Right atrium auricular region (tissue), 2 donors: ENCODE measurements around the gene ACSL5. TPM values are rescaled to one million over a fixed set of nuclear protein-coding genes. Genes with fewer than 3 reads are reported as not detected.
"Not testable (repeated sequence)": the region's sequence is repeated elsewhere in the genome, so short reads cannot be mapped to it uniquely, and the experiment has no call there.

Experiments used
- DNase-seq: peaks from one replicate; pipeline ENCODE4 v3.0.0-alpha.2; 2019; ENCODE audit warnings: low spot score
- H3K27ac ChIP-seq, 2 donors: fragments of 200-600 bp; sonication (generic); 1 replicate in 1 of 2; 2 replicates in 1 of 2; pipeline ENCODE4 v1.5.1; 2016 to 2019
- H3K27me3 ChIP-seq, 2 donors: fragments of 200-600 bp; sonication (generic); one replicate each; pipeline versions ENCODE4 v1.5.1 to v1.6.0; 2017 to 2019
- H3K36me3 ChIP-seq: fragments of 200-600 bp; sonication (generic); one replicate; pipeline ENCODE4 v1.5.1; 2016
- H3K4me1 ChIP-seq, 2 donors: fragments of 200-600 bp; sonication (generic); one replicate each; pipeline versions ENCODE4 v1.5.1 to v1.6.0; 2017 to 2019
- H3K4me3 ChIP-seq, 2 donors: fragments of 200-600 bp; sonication (generic); 1 replicate in 1 of 2; 2 replicates in 1 of 2; pipeline ENCODE4 v1.5.1; 2017 to 2019; ENCODE audit warnings: mild to moderate bottlenecking in 1 of 2, moderate library complexity in 1 of 2
- H3K9me3 ChIP-seq, 2 donors: fragments of 200-600 bp; sonication (generic); one replicate each; pipeline ENCODE4 v1.5.1; 2019
- CTCF ChIP-seq, 2 donors: fragments of 200-600 bp; sonication (generic); IDR thresholded peaks; one replicate each; pipeline ENCODE4 v1.5.1; 2019; ENCODE audit warnings: antibody characterized with exemption in 2 of 2
- total RNA-seq, 2 donors: library from RNA; depleted of rRNA; stranded (reverse); fragments of >200 nt; gene quantifications; one replicate each; pipeline ENCODE4 v1.1.0, GENCODE V29; 2016

The ACSL5 gene
- total RNA-seq, 2 donors from 2014 or later: 9.2 to 12.0 TPM

DNA sequence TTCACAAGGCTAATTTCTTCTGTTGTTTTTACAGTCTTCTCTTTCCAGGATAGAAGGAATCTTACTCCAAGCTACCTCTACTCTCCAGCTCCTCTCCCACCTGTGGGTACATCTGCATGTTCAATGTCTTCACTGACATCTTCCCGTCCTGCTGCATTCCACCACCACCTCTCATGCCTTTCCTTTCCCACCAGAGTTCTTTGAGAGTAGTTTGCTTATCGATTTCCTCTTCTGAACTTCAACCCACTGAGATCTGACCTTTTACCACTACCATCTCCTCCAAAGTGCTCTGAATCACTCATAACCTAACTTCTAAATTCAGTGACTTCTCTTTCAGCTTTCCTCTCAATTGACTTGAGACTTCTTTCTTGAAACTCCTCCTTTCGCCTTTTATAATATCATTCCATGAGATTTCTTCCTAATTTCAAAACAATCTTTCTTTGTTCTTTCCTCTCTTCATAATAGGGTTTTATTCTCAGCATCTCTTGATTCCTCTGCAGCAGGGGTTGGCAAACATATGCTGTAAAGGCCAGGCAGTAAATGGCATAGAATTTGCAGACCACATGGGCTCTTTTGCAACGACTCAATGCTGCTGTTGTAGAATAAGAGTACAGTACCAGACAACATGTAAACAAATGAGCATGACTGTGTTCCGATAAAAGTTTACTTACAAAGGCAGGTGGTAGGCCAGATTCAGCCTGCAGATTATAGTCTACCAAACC, 22.1 kb downstream of the ACSL5 start:
- TF ChIP-seq CTCF (IDR thresholded peaks at IDR 0.05): no peak
- H3K27me3 ChIP-seq: no peaks in the 10 kb centered on the region
- H3K27ac ChIP-seq: no peak overlapping the region
- no peaks in the 10 kb centered on the region for H3K4me1 ChIP-seq
- DNase-seq: no peak
- H3K4me3 ChIP-seq: no peak overlapping the region
- no peaks in the 10 kb centered on the region for H3K9me3 ChIP-seq
- H3K36me3 ChIP-seq: no peaks in the 10 kb centered on the region

DNA sequence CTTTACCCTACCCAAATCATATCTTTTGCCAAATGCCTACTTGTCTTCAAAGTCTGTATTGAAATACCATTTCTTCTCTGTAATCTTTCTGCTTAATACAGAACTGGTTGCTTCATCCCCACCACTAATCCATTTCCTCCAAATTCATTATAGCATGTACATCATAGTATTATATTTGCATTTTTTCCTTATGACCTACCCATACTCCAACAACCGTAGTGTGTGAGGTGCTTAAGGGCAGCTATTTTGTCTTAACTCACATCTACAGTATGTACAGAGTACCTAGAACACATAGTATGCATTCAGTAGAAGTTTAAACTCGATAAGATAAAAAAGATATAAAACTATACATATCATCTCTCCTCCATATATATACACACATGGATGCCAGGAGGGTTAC, 23.7 kb downstream of the ACSL5 start:
- H3K9me3 ChIP-seq: no peaks in the 10 kb centered on the region
- H3K4me1 ChIP-seq: no peaks in the 10 kb centered on the region
- H3K27ac ChIP-seq: no peak overlapping the region
- DNase-seq: no peak
- H3K36me3 ChIP-seq: no peaks in the 10 kb centered on the region
- TF ChIP-seq CTCF (IDR thresholded peaks at IDR 0.05): no peak
- H3K27me3 ChIP-seq: no peaks in the 10 kb centered on the region
- no peak overlapping the region for H3K4me3 ChIP-seq

- TF ChIP-seq CTCF (IDR thresholded peaks at IDR 0.05): no peak
- DNase-seq: no peak
Measured at GRCh38 chr10:112402917-112403316, 29.0 kb downstream of the ACSL5 start.

GRCh38 chr10:112404617-112405016, 30.7 kb downstream of the ACSL5 start:
- Histone ChIP-seq H3K4me1 (no peaks in the 10 kb centered on the region), H3K9me3 (no peaks in the 10 kb centered on the region), H3K4me3 (no peak overlapping the region), H3K36me3 (no peaks in the 10 kb centered on the region), H3K27me3 (no peaks in the 10 kb centered on the region), H3K27ac (no peak overlapping the region)
- TF ChIP-seq CTCF (IDR thresholded peaks at IDR 0.05): no peak
- no peak for DNase-seq

More at GRCh38 chr10:112402917-112403316, 29.0 kb downstream of the ACSL5 start:
- H3K27me3 ChIP-seq: no peaks in the 10 kb centered on the region
- H3K27ac ChIP-seq: no peak overlapping the region
- H3K4me3 ChIP-seq: no peak overlapping the region
- H3K9me3 ChIP-seq: no peaks in the 10 kb centered on the region
- H3K36me3 ChIP-seq: no peaks in the 10 kb centered on the region
- no peaks in the 10 kb centered on the region for H3K4me1 ChIP-seq

DNA sequence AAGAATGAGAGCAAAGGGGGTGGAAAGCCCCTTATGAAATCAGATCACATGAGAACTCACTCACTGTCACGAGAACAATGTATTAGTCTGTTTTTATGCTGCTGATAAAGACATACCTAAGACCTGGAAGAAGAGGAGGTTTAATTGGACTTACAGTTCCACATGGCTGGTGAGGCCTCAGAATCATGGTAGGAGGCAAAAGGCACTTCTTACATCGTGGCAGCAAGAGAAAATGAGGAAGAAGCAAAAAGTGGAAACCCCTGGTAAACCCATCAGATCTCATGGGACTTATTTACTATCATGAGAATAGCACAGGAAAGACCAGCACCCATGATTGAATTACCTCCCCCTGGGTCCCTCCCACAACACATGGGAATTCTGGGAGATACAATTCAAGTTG, 32.9 kb downstream of the ACSL5 start:
- H3K36me3 ChIP-seq, H3K27me3 ChIP-seq, DNase-seq, H3K4me1 ChIP-seq, H3K9me3 ChIP-seq, H3K4me3 ChIP-seq, H3K27ac ChIP-seq: not testable (repeated sequence)

- Histone ChIP-seq H3K27me3 (no peaks in the 10 kb centered on the region), H3K9me3 (no peaks in the 10 kb centered on the region), H3K36me3 (no peaks in the 10 kb centered on the region), H3K4me3 (no peak overlapping the region), H3K27ac (no peak overlapping the region), H3K4me1 (no peaks in the 10 kb centered on the region)
- DNase-seq: no peak
- TF ChIP-seq CTCF (IDR thresholded peaks at IDR 0.05): no peak
Measured at GRCh38 chr10:112407696-112408095, 33.8 kb downstream of the ACSL5 start.
